ENCODE results near the gene ID2.

Gene ID2

GRCh38 chr2:8681786-8682692, at the start of gene ID2:
ID2 (plus strand) TSS chr2:8682056; CDS start chr2:8682166, 110 bp downstream.
- DNase-seq (ENCODE audit: low read depth): peak; percentile 99

GRCh38 chr2:8632755-8633154, 49.1 kb upstream of the ID2 start:
- DNase-seq (ENCODE audit: low read depth): no peak

GRCh38 chr2:8633186-8633734, 48.6 kb upstream of the ID2 start:
- no peak for DNase-seq (ENCODE audit: low read depth)

- DNase-seq (ENCODE audit: low read depth): no peak
Observed at GRCh38 chr2:8633735-8634313, 48.0 kb upstream of the ID2 start.

GRCh38 chr2:8634466-8635172, 47.2 kb upstream of the ID2 start:
- no peak for DNase-seq (ENCODE audit: low read depth)

GRCh38 chr2:8636041-8636491, 45.8 kb upstream of the ID2 start:
- no peak for DNase-seq (ENCODE audit: low read depth)

- no peak for DNase-seq (ENCODE audit: low read depth)
Observed at GRCh38 chr2:8636721-8637636, 44.9 kb upstream of the ID2 start.

- DNase-seq (ENCODE audit: low read depth): no peak
Observed at GRCh38 chr2:8638327-8638726, 43.5 kb upstream of the ID2 start.

- no peak for DNase-seq (ENCODE audit: low read depth)
Observed at GRCh38 chr2:8639122-8639635, 42.7 kb upstream of the ID2 start.

GRCh38 chr2:8640498-8640897, 41.4 kb upstream of the ID2 start:
- DNase-seq (ENCODE audit: low read depth): no peak

GRCh38 chr2:8641301-8641965, 40.4 kb upstream of the ID2 start:
- DNase-seq (ENCODE audit: low read depth): no peak

- DNase-seq (ENCODE audit: low read depth): no peak
Observed at GRCh38 chr2:8642366-8643068, 39.3 kb upstream of the ID2 start.

GRCh38 chr2:8643250-8643995, 38.4 kb upstream of the ID2 start:
- no peak for DNase-seq (ENCODE audit: low read depth)

- DNase-seq (ENCODE audit: low read depth): no peak
Observed at GRCh38 chr2:8643996-8644356, 37.9 kb upstream of the ID2 start.

- DNase-seq (ENCODE audit: low read depth): no peak
Observed at GRCh38 chr2:8644605-8645175, 37.2 kb upstream of the ID2 start.

- no peak for DNase-seq (ENCODE audit: low read depth)
Observed at GRCh38 chr2:8645176-8645831, 36.6 kb upstream of the ID2 start.

GRCh38 chr2:8646731-8647461, 35.0 kb upstream of the ID2 start:
- DNase-seq (ENCODE audit: low read depth): no peak

- DNase-seq (ENCODE audit: low read depth): no peak
Observed at GRCh38 chr2:8647462-8647857, 34.4 kb upstream of the ID2 start.

Data from activated T-helper 9 cell treated with anti-CD3 and anti-CD28 coated beads, Interleukin-2, amount 50 U/mL, for 16 hours (primary cell).